Natural killer cell (primary cell): ENCODE results near the gene NRXN2. TPM values are rescaled to one million over a fixed set of nuclear protein-coding genes. Genes with fewer than 3 reads are reported as not detected.

Experiments
- ATAC-seq, 3 donors: fragments of 150-1000 bp in 2 of 3; fragments of 200-7000 bp in 1 of 3; cut with Tn5 transposase; 1 replicate in 1 of 3; 2 replicates in 2 of 3; pipeline ENCODE4 v1.10.0; 2021; ENCODE audit warnings: mild to moderate bottlenecking in 2 of 3, moderate library complexity in 2 of 3
- DNase-seq, 2 donors: peaks; one replicate each; pipeline versions ENCODE4 v3.0.0 to v3.0.0-alpha.2; 2013 to 2021; ENCODE audit warnings: mixed read lengths in 1 of 2
- H3K27ac ChIP-seq: one replicate; pipeline ENCODE4 v1.5.1; 2013; ENCODE audit warnings: mild to moderate bottlenecking, low read length
- H3K27me3 ChIP-seq: one replicate; pipeline ENCODE4 v1.6.1; 2013; ENCODE audit warnings: low read length; ENCODE audit not compliant: control insufficient read depth, insufficient read depth
- H3K36me3 ChIP-seq: one replicate; pipeline ENCODE4 v1.6.1; 2013; ENCODE audit warnings: low read length; ENCODE audit not compliant: control insufficient read depth, insufficient read depth
- H3K4me1 ChIP-seq: one replicate; pipeline ENCODE4 v1.6.1; 2013; ENCODE audit warnings: low read length; ENCODE audit not compliant: control insufficient read depth, insufficient read depth
- H3K4me3 ChIP-seq: one replicate; pipeline ENCODE4 v1.5.1; 2013; ENCODE audit warnings: low read length
- H3K9me3 ChIP-seq: one replicate; pipeline ENCODE4 v1.6.1; 2013; ENCODE audit warnings: low read length; ENCODE audit not compliant: control insufficient read depth, insufficient read depth
- H3K27ac Mint-ChIP-seq, 2 donors: one replicate each; pipeline ENCODE4 v1.8.0; 2022; ENCODE audit warnings: mild to moderate bottlenecking in 2 of 2, mixed read lengths in 2 of 2, moderate library complexity in 1 of 2
- H3K27me3 Mint-ChIP-seq, 2 donors: one replicate each; pipeline ENCODE4 v1.8.0; 2022; ENCODE audit warnings: low read depth in 2 of 2, mixed read lengths in 2 of 2
- H3K36me3 Mint-ChIP-seq: one replicate; pipeline ENCODE4 v1.8.0; 2022; ENCODE audit warnings: mixed read lengths
- H3K4me1 Mint-ChIP-seq, 2 donors: one replicate each; pipeline ENCODE4 v1.8.0; 2022; ENCODE audit warnings: mixed read lengths in 2 of 2
- H3K4me3 Mint-ChIP-seq: one replicate; pipeline ENCODE4 v1.8.0; 2022; ENCODE audit warnings: mild to moderate bottlenecking, moderate library complexity, mixed read lengths
- H3K9me3 Mint-ChIP-seq, 2 donors: one replicate each; pipeline ENCODE4 v1.8.0; 2022; ENCODE audit warnings: mixed read lengths in 2 of 2
- CTCF ChIP-seq: fragments of 200-600 bp; IDR thresholded peaks from one replicate; pipeline ENCODE4 v1.8.0; 2022; ENCODE audit warnings: antibody characterized with exemption
- WGBS: methylation state at CpG from one replicate; pipeline ENCODE4 v1.1.7; 2013; ENCODE audit warnings: missing lambda C conversion rate; ENCODE audit not compliant: insufficient coverage; 5-methylcytosine and 5-hydroxymethylcytosine counted together
- intact Hi-C: fragments of 100-400 bp; cut with micrococcal nuclease; formaldehyde crosslinking; loops from one replicate; pipeline ENCODE4 v1.14.2; 2022
- total RNA-seq, 4 donors: library from RNA; stranded (reverse); fragments of 120-200 nt in 1 of 4; gene quantifications; one replicate each; pipeline versions ENCODE4 v1.2.3 to v1.2.4, GENCODE V29; 2013 to 2022

The NRXN2 gene
- total RNA-seq, 3 donors from 2014 or later (not counting 1 experiment from before 2014, with no cell fraction given): 2.9 to 9.6 (median 7.7) TPM

DNA sequence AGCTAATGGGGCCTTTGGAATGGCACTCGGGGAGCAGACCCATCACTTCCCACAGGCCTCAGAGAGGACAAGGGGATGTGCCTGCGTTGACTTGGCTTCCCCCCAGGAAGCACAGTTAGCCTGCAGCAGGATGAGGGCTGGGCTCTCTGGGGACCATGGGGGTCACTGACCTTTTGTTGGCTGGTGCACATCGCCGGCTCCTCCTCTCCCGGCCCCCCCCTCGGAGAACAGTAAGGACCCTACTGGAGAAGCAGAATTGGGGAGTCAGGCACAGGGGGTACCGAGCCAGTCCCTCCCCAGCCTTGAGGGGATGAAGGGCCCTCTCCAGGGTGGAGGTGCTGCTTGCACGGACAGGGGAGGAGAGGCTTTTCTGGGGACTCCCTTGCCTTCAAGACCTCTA lies 32.8 kb downstream of the NRXN2 start:
- ATAC-seq: no peak
- Mint-ChIP-seq H3K4me1 (peaks cover 11 to 20% of the 10 kb centered on the region in 2 donors), H3K36me3 (no peaks in the 10 kb centered on the region), H3K9me3 (no peaks in the 10 kb centered on the region), H3K27me3 (peaks cover 24 to 33% of the 10 kb centered on the region in 2 donors), H3K27ac (no peak overlapping the region), H3K4me3 (no peak overlapping the region)
- peaks cover 12% of the 10 kb centered on the region for H3K4me1 ChIP-seq
- WGBS: 60% methylated on average over 7 of the region's 8 CpGs
- H3K4me3 ChIP-seq: no peak overlapping the region
- H3K36me3 ChIP-seq: no peaks in the 10 kb centered on the region
- no peaks in the 10 kb centered on the region for H3K27me3 ChIP-seq
- TF ChIP-seq CTCF: no peak
- intact Hi-C loops: no loop called here
- no peaks in the 10 kb centered on the region for H3K9me3 ChIP-seq
- no peak overlapping the region for H3K27ac ChIP-seq
- DNase-seq: no peak

DNA sequence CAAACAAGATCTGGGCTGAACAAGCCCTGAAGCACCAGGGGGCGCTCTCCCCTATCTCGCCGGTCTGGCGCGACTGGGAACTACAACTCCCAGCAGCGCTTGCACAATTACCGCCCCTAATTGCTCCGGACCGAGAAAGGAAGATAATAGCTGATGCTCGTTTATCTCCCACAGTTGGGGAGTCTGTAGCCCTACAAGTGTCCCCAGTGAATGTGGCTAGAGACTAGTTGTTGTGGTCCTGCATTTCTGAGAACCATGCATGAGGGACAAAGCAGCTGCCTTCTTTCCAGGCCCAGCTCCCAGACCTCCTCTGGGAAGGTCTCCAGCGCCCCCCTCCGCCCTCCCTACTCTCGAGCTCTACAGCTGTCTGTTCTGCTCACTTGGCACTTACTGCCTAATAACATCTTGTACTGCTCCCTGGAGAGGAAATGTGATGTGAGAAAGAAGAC lies 34.4 kb downstream of the NRXN2 start:
- Histone ChIP-seq H3K9me3 (no peaks in the 10 kb centered on the region), H3K27me3 (no peaks in the 10 kb centered on the region), H3K4me1 (peaks cover 12% of the 10 kb centered on the region), H3K27ac (no peak overlapping the region), H3K36me3 (no peaks in the 10 kb centered on the region), H3K4me3 (peak overlapping the region; percentile 8)
- no peaks in the 10 kb centered on the region for H3K36me3 Mint-ChIP-seq
- H3K4me1 Mint-ChIP-seq: peaks cover 11 to 28% of the 10 kb centered on the region in 2 donors
- 5% methylated on average over 12 of the region's 13 CpGs for WGBS
- peak; percentile 96 to 100 (median 100) for ATAC-seq
- no peak overlapping the region for H3K27ac Mint-ChIP-seq
- H3K27me3 Mint-ChIP-seq: peaks cover 25 to 37% of the 10 kb centered on the region in 2 donors
- DNase-seq: peak; percentile 85 to 95
- H3K4me3 Mint-ChIP-seq: no peak overlapping the region
- no peaks in the 10 kb centered on the region for H3K9me3 Mint-ChIP-seq
- intact Hi-C loops: loop anchor here (1.0 kb wide), 1 partner anchor 35 kb away; the partner anchor contains the start of gene NRXN2
- peak; percentile 91 for TF ChIP-seq CTCF

DNA sequence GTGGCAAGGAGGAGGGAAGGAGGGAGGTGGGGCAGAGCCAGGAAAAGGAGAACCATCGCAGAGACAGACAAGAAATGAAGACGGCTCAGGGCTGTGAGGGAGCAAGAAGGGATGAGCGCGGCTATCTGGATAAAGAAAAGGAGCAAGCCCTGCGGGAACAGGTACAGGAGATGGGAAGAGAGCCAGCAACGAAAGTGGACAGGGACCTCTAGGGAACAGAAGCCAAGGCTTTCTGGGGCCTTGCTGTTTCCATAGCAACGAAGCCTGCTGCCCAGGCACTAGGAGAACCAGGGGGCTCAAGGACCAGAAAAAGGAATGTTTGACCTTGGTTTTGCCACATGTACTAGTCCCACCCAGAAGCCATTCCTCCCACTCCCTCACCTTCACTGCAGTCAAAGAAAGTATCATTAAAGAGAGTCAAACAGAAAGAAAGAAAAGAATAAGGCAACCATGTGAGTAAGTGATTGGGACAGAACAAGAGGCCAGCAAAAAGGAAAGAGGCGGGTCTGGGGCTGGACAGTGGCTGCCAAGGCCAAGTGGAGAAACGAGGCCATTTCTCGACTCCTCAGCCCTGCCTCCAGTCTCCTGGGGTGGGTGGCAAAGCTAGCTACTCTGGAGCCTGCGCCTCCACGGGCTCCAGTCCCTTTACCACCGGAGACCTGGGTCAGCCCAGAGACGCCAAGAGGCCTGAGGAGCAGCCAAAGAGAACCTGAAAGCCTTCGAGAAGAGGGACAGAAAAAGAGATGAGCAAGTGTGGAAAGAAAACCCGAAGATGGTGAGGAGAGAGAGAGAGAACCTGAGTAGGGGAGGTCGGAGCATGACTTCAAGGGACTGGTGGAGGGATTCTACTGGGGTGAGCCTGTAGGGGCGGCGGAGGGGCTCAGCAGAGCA lies 35.1 kb downstream of the NRXN2 start:
- Histone ChIP-seq H3K4me1 (peaks cover 12% of the 10 kb centered on the region), H3K36me3 (no peaks in the 10 kb centered on the region), H3K4me3 (no peak overlapping the region), H3K27ac (no peak overlapping the region), H3K27me3 (no peaks in the 10 kb centered on the region), H3K9me3 (no peaks in the 10 kb centered on the region)
- intact Hi-C loops: loop anchor here (1.0 kb wide), 1 partner anchor 35 kb away; the partner anchor contains the start of gene NRXN2
- H3K27me3 Mint-ChIP-seq: peaks cover 19 to 30% of the 10 kb centered on the region in 2 donors
- ATAC-seq (no peak), DNase-seq (no peak)
- H3K36me3 Mint-ChIP-seq: no peaks in the 10 kb centered on the region
- H3K4me3 Mint-ChIP-seq: no peak overlapping the region
- 57% methylated on average over 19 of the region's 19 CpGs for WGBS
- H3K27ac Mint-ChIP-seq: no peak overlapping the region
- H3K9me3 Mint-ChIP-seq: no peaks in the 10 kb centered on the region
- TF ChIP-seq CTCF: no peak
- H3K4me1 Mint-ChIP-seq: peaks cover 11 to 25% of the 10 kb centered on the region in 2 donors
